Right atrium auricular region (tissue), 2 donors: ENCODE measurements around the gene NMD3. TPM values are rescaled to one million over a fixed set of nuclear protein-coding genes. Genes with fewer than 3 reads are reported as not detected.

Experiments used
- DNase-seq: peaks from one replicate; pipeline ENCODE4 v3.0.0-alpha.2; 2019; ENCODE audit warnings: low spot score
- H3K27ac ChIP-seq, 2 donors: fragments of 200-600 bp; sonication (generic); 1 replicate in 1 of 2; 2 replicates in 1 of 2; pipeline ENCODE4 v1.5.1; 2016 to 2019
- H3K27me3 ChIP-seq, 2 donors: fragments of 200-600 bp; sonication (generic); one replicate each; pipeline versions ENCODE4 v1.5.1 to v1.6.0; 2017 to 2019
- H3K36me3 ChIP-seq: fragments of 200-600 bp; sonication (generic); one replicate; pipeline ENCODE4 v1.5.1; 2016
- H3K4me1 ChIP-seq, 2 donors: fragments of 200-600 bp; sonication (generic); one replicate each; pipeline versions ENCODE4 v1.5.1 to v1.6.0; 2017 to 2019
- H3K4me3 ChIP-seq, 2 donors: fragments of 200-600 bp; sonication (generic); 1 replicate in 1 of 2; 2 replicates in 1 of 2; pipeline ENCODE4 v1.5.1; 2017 to 2019; ENCODE audit warnings: mild to moderate bottlenecking in 1 of 2, moderate library complexity in 1 of 2
- H3K9me3 ChIP-seq, 2 donors: fragments of 200-600 bp; sonication (generic); one replicate each; pipeline ENCODE4 v1.5.1; 2019
- CTCF ChIP-seq, 2 donors: fragments of 200-600 bp; sonication (generic); IDR thresholded peaks; one replicate each; pipeline ENCODE4 v1.5.1; 2019; ENCODE audit warnings: antibody characterized with exemption in 2 of 2
- total RNA-seq, 2 donors: library from RNA; depleted of rRNA; stranded (reverse); fragments of >200 nt; gene quantifications; one replicate each; pipeline ENCODE4 v1.1.0, GENCODE V29; 2016

Gene NMD3
- total RNA-seq, 2 donors from 2014 or later: 33.2 to 40.8 TPM

- DNase-seq: no peak
- H3K27me3 ChIP-seq: no peaks in the 10 kb centered on the region
- H3K4me1 ChIP-seq: peaks cover 0 to 11% of the 10 kb centered on the region in 2 donors
- no peak overlapping the region for H3K4me3 ChIP-seq
- peaks cover 63% of the 10 kb centered on the region for H3K36me3 ChIP-seq
- no peak for TF ChIP-seq CTCF (IDR thresholded peaks at IDR 0.05)
- H3K9me3 ChIP-seq: no peaks in the 10 kb centered on the region
- no peak overlapping the region for H3K27ac ChIP-seq
Observed at GRCh38 chr3:161253711-161254110, 32.6 kb downstream of the NMD3 start.

- TF ChIP-seq CTCF (IDR thresholded peaks at IDR 0.05): no peak
- Histone ChIP-seq H3K36me3 (peaks cover 52% of the 10 kb centered on the region), H3K4me3 (no peak overlapping the region), H3K27ac (no peak overlapping the region), H3K27me3 (no peaks in the 10 kb centered on the region), H3K4me1 (peaks cover 0 to 11% of the 10 kb centered on the region in 2 donors), H3K9me3 (no peaks in the 10 kb centered on the region)
- no peak for DNase-seq
Observed at GRCh38 chr3:161254861-161255260, 33.8 kb downstream of the NMD3 start.

GRCh38 chr3:161263057-161263456, 41.9 kb downstream of the NMD3 start:
- Histone ChIP-seq H3K9me3 (peaks cover 0 to 12% of the 10 kb centered on the region in 2 donors), H3K27me3 (no peaks in the 10 kb centered on the region), H3K4me3 (no peak overlapping the region), H3K36me3 (peaks cover 7% of the 10 kb centered on the region), H3K4me1 (peaks cover 0 to 5% of the 10 kb centered on the region in 2 donors), H3K27ac (no peak overlapping the region)
- TF ChIP-seq CTCF (IDR thresholded peaks at IDR 0.05): no peak
- no peak for DNase-seq

- Histone ChIP-seq H3K27me3 (no peaks in the 10 kb centered on the region), H3K9me3 (peaks cover 0 to 12% of the 10 kb centered on the region in 2 donors), H3K36me3 (peaks cover under 1% of the 10 kb centered on the region), H3K4me3 (no peak overlapping the region), H3K4me1 (peaks cover 0 to 5% of the 10 kb centered on the region in 2 donors), H3K27ac (no peak overlapping the region)
- DNase-seq: no peak
- TF ChIP-seq CTCF (IDR thresholded peaks at IDR 0.05): no peak
Observed at GRCh38 chr3:161264852-161265251, 43.7 kb downstream of the NMD3 start.

DNA sequence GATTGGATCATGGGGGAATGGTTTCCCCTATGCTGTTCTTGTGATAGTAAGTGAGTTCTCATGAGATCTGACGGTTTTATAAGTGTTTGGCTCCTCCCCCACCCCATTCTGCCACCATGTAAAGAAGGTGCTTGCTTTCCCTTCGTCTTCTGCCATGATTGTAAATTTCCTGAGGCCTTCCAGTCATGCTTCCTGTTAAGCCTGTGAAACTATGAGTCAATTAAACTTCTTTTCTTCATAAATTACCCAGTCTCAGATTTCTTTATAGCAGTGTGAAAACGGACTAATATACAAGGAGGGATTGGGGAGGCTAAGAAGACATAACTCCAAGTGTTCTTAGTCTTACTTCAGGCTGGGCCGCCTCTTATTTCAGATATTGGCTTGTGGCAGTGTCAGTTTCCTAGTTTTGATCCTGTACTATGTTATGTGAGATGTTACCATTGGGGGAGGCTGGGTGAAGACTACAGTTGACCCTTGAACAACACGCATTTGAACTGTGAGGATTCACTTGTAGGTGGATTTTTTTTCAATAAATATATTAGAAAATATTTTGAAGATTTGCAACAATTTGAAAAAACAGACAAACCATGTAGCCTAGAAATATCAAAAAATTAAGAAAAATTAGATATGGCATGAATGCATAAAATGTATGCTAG, 44.9 kb downstream of the NMD3 start:
- Histone ChIP-seq H3K36me3 (peaks cover 5% of the 10 kb centered on the region), H3K4me1 (peaks cover 0 to 5% of the 10 kb centered on the region in 2 donors), H3K27me3 (no peaks in the 10 kb centered on the region), H3K27ac (no peak overlapping the region), H3K4me3 (no peak overlapping the region), H3K9me3 (peaks cover 0 to 8% of the 10 kb centered on the region in 2 donors)
- DNase-seq: no peak
- no peak for TF ChIP-seq CTCF (IDR thresholded peaks at IDR 0.05)

DNA sequence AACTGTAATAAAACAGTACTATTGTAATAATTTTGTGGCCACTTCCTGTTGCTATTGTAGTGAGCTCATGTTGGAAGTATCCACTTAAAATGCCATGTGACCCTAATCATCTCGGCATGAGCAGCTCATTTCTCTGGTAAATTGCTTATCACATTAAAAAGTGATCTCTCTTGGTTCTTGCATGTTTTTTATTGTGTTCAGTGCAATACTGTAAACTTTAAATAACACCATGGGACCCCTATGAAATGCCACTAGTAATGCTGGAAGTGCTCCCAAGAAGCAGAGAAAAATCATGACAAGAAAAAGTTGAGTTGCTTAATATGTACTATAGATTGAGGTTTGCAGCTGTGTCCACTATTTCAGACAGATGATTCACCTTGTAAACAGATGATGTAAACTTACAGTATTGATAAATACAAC, 45.6 kb downstream of the NMD3 start:
- no peak for TF ChIP-seq CTCF (IDR thresholded peaks at IDR 0.05)
- H3K27me3 ChIP-seq: no peaks in the 10 kb centered on the region
- no peak overlapping the region for H3K4me3 ChIP-seq
- H3K36me3 ChIP-seq: peaks cover 5% of the 10 kb centered on the region
- peaks cover 0 to under 1% of the 10 kb centered on the region in 2 donors for H3K9me3 ChIP-seq
- H3K4me1 ChIP-seq: peaks cover 0 to 5% of the 10 kb centered on the region in 2 donors
- DNase-seq: no peak
- no peak overlapping the region for H3K27ac ChIP-seq
